A673 (cell line): ENCODE data around the gene IBA57. TPM values are rescaled to one million over a fixed set of nuclear protein-coding genes. Genes with fewer than 3 reads are reported as not detected.

ENCODE experiments used
- BruUV-seq: library from RNA; stranded (reverse); fragments of 400-500 nt; replicated peaks from 2 replicates; lab custom pipeline; 2021; lab: Mats Ljungman, UMichigan
- CTCF ChIA-PET: fragments of 300-600 bp; sonication (Branson Sonifier 250); formaldehyde crosslinking; loops from one replicate; lab custom pipeline; 2022; ENCODE audit warnings: antibody characterized with exemption; lab: Charles Lee
- POLR2A ChIA-PET: fragments of 300-600 bp; sonication (Branson Sonifier 250); formaldehyde crosslinking; loops from one replicate; lab custom pipeline; 2022; ENCODE audit warnings: antibody characterized with exemption; ENCODE audit not compliant: low non-redundant PET; lab: Charles Lee
- DNase-seq: peaks from one replicate; pipeline ENCODE4 v3.0.0-alpha.2; 2015; ENCODE audit warnings: low spot score
- H3K27ac ChIP-seq: fragments of 200-600 bp; sonication (generic); 2 replicates; pipeline ENCODE4 v1.5.1; 2016; ENCODE audit warnings: mixed run types, low read depth, mild to moderate bottlenecking, mixed read lengths, antibody characterized with exemption, low read length; ENCODE audit not compliant: poor library complexity, severe bottlenecking
- H3K27me3 ChIP-seq: fragments of 200-600 bp; sonication (generic); replicated peaks from 2 replicates; pipeline ENCODE4 v1.6.1; 2017; ENCODE audit warnings: mixed run types, low read depth, mild to moderate bottlenecking, mixed read lengths, antibody characterized with exemption, low read length; ENCODE audit not compliant: insufficient read depth, poor library complexity
- H3K36me3 ChIP-seq: fragments of 200-600 bp; sonication (generic); 2 replicates; pipeline ENCODE4 v1.6.1; 2016; ENCODE audit warnings: mixed run types, mild to moderate bottlenecking, mixed read lengths, antibody characterized with exemption, low read length; ENCODE audit not compliant: insufficient read depth, poor library complexity, severe bottlenecking
- H3K4me1 ChIP-seq: fragments of 200-600 bp; sonication (generic); 2 replicates; pipeline ENCODE4 v1.6.1; 2017; ENCODE audit warnings: mixed run types, mild to moderate bottlenecking, mixed read lengths, antibody characterized with exemption, low read length; ENCODE audit not compliant: insufficient read depth, poor library complexity, severe bottlenecking
- H3K4me3 ChIP-seq: fragments of 200-600 bp; sonication (generic); 2 replicates; pipeline ENCODE4 v1.5.1; 2016; ENCODE audit warnings: low read depth, mixed run types, mild to moderate bottlenecking, mixed read lengths, low read length; ENCODE audit not compliant: poor library complexity, severe bottlenecking
- H3K9me3 ChIP-seq: fragments of 200-600 bp; sonication (generic); 2 replicates; pipeline ENCODE4 v1.6.1; 2016; ENCODE audit warnings: mixed run types, low read depth, mild to moderate bottlenecking, mixed read lengths, antibody characterized with exemption, low read length; ENCODE audit not compliant: poor library complexity, severe bottlenecking
- EZH2 ChIP-seq: fragments of 200-600 bp; sonication (generic); IDR thresholded peaks from 2 replicates; pipeline ENCODE4 v1.6.1; 2017; ENCODE audit warnings: borderline replicate concordance, low read depth, mild to moderate bottlenecking, mixed read lengths, antibody characterized with exemption, low read length; ENCODE audit not compliant: poor library complexity, severe bottlenecking
- intact Hi-C: fragments of 100-400 bp; cut with micrococcal nuclease; formaldehyde crosslinking; loops from one replicate; pipeline ENCODE4 v1.10.0; 2022; ENCODE audit not compliant: unreplicated experiment
- total RNA-seq: library from RNA; stranded (reverse); gene quantifications from 2 replicates; pipeline ENCODE4 v1.2.3, GENCODE V29; 2021
- TF ChIP-seq, protein P1 (sequence below): fragments of 300-800, 200-600 bp; sonication (generic); conservative IDR thresholded peaks from 2 replicates; pipeline ENCODE4 v1.5.1; 2017; ENCODE audit warnings: low read depth, mild to moderate bottlenecking, antibody characterized with exemption, low read length, moderate library complexity, mixed read lengths

The IBA57 gene
- total RNA-seq, 1 experiment from 2014 or later, result 12.1 TPM

DNA sequence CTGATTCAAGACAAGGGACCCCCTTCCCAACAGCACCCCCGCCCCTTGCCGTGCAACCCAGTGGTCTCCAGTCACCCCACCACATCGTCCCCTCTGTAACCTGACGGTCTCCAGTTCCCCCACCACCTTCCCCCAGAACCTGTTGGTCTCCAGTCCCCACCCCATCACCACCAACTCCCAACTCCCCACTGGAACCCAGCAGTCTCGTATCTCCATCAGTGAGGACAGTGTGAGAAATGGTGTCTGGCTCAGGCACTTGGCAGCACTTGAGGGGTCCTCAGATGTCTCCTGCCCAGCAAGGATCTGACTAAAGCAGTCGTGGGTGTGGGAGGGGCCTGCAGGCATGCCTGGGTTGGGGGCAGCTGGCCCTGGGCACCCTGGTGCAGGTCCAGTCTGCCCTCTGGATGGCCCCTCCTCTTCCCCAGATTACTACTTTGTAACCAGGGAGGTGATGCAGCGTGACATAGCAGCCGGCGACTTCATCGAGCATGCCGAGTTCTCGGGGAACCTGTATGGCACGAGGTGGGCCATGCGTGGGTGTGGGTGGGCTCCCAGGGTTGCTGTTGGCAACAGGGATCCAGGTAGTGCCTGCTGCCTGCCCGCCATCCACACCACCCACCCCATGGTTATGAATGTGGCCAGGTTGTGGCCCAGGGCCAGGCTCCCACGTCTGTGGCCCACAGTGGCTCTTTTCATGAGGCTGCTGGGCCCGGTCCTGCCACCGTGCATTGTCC lies 19.0 kb upstream of the IBA57 start:
- no peak overlapping the region for H3K27ac ChIP-seq
- H3K4me1 ChIP-seq, result peaks cover 18% of the 10 kb centered on the region
- ChIA-PET POLR2A (no interaction called here), CTCF (no interaction called here)
- no TSS peak for BruUV-seq
- intact Hi-C loops, result no loop called here
- TF ChIP-seq, protein P1, sequence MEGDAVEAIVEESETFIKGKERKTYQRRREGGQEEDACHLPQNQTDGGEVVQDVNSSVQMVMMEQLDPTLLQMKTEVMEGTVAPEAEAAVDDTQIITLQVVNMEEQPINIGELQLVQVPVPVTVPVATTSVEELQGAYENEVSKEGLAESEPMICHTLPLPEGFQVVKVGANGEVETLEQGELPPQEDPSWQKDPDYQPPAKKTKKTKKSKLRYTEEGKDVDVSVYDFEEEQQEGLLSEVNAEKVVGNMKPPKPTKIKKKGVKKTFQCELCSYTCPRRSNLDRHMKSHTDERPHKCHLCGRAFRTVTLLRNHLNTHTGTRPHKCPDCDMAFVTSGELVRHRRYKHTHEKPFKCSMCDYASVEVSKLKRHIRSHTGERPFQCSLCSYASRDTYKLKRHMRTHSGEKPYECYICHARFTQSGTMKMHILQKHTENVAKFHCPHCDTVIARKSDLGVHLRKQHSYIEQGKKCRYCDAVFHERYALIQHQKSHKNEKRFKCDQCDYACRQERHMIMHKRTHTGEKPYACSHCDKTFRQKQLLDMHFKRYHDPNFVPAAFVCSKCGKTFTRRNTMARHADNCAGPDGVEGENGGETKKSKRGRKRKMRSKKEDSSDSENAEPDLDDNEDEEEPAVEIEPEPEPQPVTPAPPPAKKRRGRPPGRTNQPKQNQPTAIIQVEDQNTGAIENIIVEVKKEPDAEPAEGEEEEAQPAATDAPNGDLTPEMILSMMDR, result no peak
- TF ChIP-seq EZH2, result no peak
- no peak overlapping the region for H3K4me3 ChIP-seq
- no peak for DNase-seq
- no peaks in the 10 kb centered on the region for H3K27me3 ChIP-seq
- no peaks in the 10 kb centered on the region for H3K36me3 ChIP-seq
- H3K9me3 ChIP-seq, result no peaks in the 10 kb centered on the region

DNA sequence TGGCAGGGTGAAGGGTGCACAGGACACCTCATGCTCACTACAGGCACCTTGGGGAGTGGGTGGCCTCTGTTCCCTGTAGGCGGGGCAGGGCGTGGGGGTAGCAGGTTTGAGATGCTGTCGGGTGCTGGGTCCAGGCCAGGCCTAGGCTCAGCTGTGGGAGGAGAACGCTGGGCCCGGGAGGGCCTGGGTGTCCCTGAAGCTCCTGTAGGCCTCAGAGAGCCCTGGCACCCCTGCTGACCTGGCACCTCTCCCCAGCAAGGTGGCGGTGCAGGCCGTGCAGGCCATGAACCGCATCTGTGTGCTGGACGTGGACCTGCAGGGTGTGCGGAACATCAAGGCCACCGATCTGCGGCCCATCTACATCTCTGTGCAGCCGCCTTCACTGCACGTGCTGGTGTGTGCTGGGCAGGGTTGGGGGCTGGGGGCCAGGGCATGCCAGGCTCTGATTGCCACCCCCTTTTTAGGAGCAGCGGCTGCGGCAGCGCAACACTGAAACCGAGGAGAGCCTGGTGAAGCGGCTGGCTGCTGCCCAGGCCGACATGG lies 18.4 kb upstream of the IBA57 start:
- intact Hi-C loops, result no loop called here
- TF ChIP-seq, protein P1, result no peak
- TF ChIP-seq EZH2, result no peak
- Histone ChIP-seq H3K4me1 (peaks cover 11% of the 10 kb centered on the region), H3K4me3 (no peak overlapping the region), H3K27me3 (no peaks in the 10 kb centered on the region), H3K9me3 (no peaks in the 10 kb centered on the region), H3K36me3 (no peaks in the 10 kb centered on the region), H3K27ac (no peak overlapping the region)
- POLR2A ChIA-PET, result no interaction called here
- CTCF ChIA-PET, result no interaction called here
- BruUV-seq, result no TSS peak
- DNase-seq, result no peak

DNA sequence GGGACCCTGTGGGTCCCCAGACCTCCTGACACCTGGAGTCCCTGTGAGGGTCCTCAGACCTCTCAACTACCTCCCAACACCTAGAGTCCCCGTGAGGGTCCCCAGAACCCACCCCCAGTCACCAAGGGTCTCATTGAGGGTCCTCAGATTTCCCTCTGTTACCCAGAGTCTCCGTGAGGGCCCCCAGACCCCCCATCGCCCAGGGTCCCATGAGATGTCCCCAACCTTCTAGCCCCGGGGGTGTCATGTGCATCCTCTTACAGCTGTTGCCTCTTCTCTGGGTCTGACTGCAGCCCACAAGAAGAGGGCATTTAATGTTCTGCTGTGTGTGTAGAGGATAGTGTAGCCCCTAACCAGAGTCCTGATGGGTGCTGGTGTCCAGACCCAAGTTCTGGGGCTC lies 17.8 kb upstream of the IBA57 start:
- H3K27ac ChIP-seq, result no peak overlapping the region
- no peak for DNase-seq
- POLR2A ChIA-PET, result no interaction called here
- H3K36me3 ChIP-seq, result no peaks in the 10 kb centered on the region
- H3K4me3 ChIP-seq, result no peak overlapping the region
- CTCF ChIA-PET, result no interaction called here
- intact Hi-C loops, result no loop called here
- BruUV-seq, result no TSS peak
- no peaks in the 10 kb centered on the region for H3K9me3 ChIP-seq
- TF ChIP-seq EZH2, result no peak
- TF ChIP-seq, protein P1, result no peak
- peaks cover 6% of the 10 kb centered on the region for H3K4me1 ChIP-seq
- H3K27me3 ChIP-seq, result no peaks in the 10 kb centered on the region
